Measurements from ENCODE around the gene NKG7.
"Not testable (repeated sequence)": the region's sequence is repeated elsewhere in the genome, so short reads cannot be mapped to it uniquely, and the experiment has no call there.

Gene NKG7

GRCh38 chr19:51415187-51415586 is 42.7 kb upstream of the NKG7 start:
- no peak overlapping the region for H3K27ac ChIP-seq (ENCODE audit: low read length)
- H3K9ac ChIP-seq (ENCODE audit: low read length) = no peak overlapping the region
- TF ChIP-seq, protein P1, sequence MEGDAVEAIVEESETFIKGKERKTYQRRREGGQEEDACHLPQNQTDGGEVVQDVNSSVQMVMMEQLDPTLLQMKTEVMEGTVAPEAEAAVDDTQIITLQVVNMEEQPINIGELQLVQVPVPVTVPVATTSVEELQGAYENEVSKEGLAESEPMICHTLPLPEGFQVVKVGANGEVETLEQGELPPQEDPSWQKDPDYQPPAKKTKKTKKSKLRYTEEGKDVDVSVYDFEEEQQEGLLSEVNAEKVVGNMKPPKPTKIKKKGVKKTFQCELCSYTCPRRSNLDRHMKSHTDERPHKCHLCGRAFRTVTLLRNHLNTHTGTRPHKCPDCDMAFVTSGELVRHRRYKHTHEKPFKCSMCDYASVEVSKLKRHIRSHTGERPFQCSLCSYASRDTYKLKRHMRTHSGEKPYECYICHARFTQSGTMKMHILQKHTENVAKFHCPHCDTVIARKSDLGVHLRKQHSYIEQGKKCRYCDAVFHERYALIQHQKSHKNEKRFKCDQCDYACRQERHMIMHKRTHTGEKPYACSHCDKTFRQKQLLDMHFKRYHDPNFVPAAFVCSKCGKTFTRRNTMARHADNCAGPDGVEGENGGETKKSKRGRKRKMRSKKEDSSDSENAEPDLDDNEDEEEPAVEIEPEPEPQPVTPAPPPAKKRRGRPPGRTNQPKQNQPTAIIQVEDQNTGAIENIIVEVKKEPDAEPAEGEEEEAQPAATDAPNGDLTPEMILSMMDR (IDR thresholded peaks at IDR 0.05; ENCODE audit: low read depth, low read length) = no peak
- no peak for TF ChIP-seq EZH2phosphoT487 (IDR thresholded peaks at IDR 0.05; ENCODE audit: low read depth)
- no peaks in the 10 kb centered on the region for H4K20me1 ChIP-seq (ENCODE audit: insufficient read depth, low read length)
- no peaks in the 10 kb centered on the region for H3K9me3 ChIP-seq (ENCODE audit: insufficient read depth, low read length)
- H3K79me2 ChIP-seq (ENCODE audit: low read length) = peaks cover 23% of the 10 kb centered on the region
- no peaks in the 10 kb centered on the region for H3K27me3 ChIP-seq (ENCODE audit: low read depth, low read length)
- peaks cover 41% of the 10 kb centered on the region for H3K36me3 ChIP-seq (replicated peaks; ENCODE audit: low read depth, low read length)
- no peak overlapping the region for H3K4me2 ChIP-seq (ENCODE audit: low read length)
- H3K4me1 ChIP-seq (ENCODE audit: low read length) = peaks cover 31% of the 10 kb centered on the region
- H3K4me3 ChIP-seq (ENCODE audit: low read length) = no peak overlapping the region
- H2AFZ ChIP-seq (ENCODE audit: low read depth, low read length) = no peak overlapping the region

DNA sequence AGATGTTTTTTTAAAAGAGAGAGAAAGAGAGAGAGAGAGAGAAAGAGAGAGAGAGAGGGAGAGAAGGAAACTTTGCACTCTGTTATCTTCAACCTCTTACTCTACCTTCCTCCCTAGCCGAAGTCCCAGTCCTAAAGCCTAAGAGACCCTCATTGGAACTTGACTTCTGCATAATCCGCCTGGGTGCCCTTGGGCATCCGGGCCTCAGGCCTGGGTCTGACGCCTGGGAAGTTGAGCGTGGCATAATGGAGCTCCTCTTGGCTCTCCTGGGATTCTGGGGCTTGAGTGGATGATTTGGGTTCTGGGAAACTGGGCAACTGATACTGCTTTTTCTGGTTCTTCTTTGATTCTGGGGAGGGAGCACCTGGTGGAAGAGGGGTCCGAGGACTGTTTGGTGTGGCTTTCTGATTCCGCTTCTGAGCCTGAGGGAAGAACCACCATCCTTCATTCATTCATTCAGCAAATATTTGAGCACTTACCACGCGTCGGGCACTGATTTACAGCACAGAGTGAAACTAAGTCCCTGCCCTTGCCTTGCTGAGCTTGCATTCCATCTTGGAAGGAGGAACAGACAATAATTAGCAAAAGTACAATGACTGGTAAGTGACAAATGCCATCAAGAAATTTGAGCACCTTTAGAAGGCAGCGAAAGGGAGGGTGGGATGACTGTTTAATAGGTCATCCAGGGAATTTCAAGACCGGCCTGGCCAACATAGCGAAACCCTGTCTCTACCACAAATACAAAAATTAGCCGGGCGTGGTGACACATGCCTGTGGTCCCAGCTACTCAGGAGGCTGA is 38.7 kb upstream of the NKG7 start:
- Histone ChIP-seq H3K9me3 (ENCODE audit: insufficient read depth, low read length) (no peaks in the 10 kb centered on the region), H3K27ac (ENCODE audit: low read length) (no peak overlapping the region)

DNA sequence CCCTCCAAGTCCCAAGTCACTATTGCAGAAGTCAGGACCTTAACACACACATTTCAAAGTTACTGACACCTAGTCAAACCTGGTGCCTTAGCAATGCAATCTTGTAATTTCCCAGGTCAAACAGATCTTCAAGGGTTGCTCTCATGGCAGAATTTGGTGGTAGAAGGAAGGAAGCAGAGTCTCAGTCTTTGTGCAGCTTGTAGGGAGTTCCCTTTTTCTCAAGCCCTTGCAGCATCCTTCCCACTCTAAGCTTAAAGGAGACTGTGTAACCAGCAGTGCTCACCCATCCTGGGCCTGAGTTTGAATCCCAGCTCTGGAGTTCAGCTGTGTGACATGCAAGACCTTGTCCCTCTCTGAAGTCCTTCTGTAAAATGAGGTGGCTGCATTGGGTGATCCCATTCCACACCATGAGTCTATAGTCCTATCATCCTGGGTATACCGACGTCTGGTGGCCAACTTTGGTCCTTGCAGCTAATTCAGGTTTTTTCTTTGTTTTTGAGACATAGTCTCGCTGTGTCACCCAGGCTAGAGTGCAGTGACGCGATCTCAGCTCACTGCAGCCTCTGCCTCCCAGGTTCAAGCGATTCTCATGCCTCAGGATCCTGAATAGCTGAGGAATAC is 35.2 kb upstream of the NKG7 start:
- peak overlapping the region; percentile 2 for H3K4me2 ChIP-seq (ENCODE audit: low read length)
- H3K9ac ChIP-seq (ENCODE audit: low read length) = no peak overlapping the region
- no peaks in the 10 kb centered on the region for H3K27me3 ChIP-seq (ENCODE audit: low read depth, low read length)
- peaks cover 29% of the 10 kb centered on the region for H3K4me1 ChIP-seq (ENCODE audit: low read length)
- H3K4me3 ChIP-seq (ENCODE audit: low read length) = no peak overlapping the region
- peaks cover 35% of the 10 kb centered on the region for H3K36me3 ChIP-seq (replicated peaks; ENCODE audit: low read depth, low read length)
- TF ChIP-seq, protein P1 (IDR thresholded peaks at IDR 0.05; ENCODE audit: low read depth, low read length) = peak; percentile 67
- no peak for TF ChIP-seq EZH2phosphoT487 (IDR thresholded peaks at IDR 0.05; ENCODE audit: low read depth)
- H2AFZ ChIP-seq (ENCODE audit: low read depth, low read length) = no peak overlapping the region
- 0 out of 2 replicates have a peak overlapping the region, but pooled peaks have one; percentile 1 for H3K27ac ChIP-seq (ENCODE audit: low read length)
- H4K20me1 ChIP-seq (ENCODE audit: insufficient read depth, low read length) = no peaks in the 10 kb centered on the region
- no peaks in the 10 kb centered on the region for H3K79me2 ChIP-seq (ENCODE audit: low read length)
- H3K9me3 ChIP-seq (ENCODE audit: insufficient read depth, low read length) = peaks cover 9% of the 10 kb centered on the region; the same call in 1 of the 2 replicates

More for the DNA sequence above, 38.7 kb upstream of the NKG7 start:
- no peak overlapping the region for H3K4me3 ChIP-seq (ENCODE audit: low read length)
- H3K27me3 ChIP-seq (ENCODE audit: low read depth, low read length) = no peaks in the 10 kb centered on the region
- peaks cover 49% of the 10 kb centered on the region for H3K36me3 ChIP-seq (replicated peaks; ENCODE audit: low read depth, low read length)
- TF ChIP-seq EZH2phosphoT487 (IDR thresholded peaks at IDR 0.05; ENCODE audit: low read depth) = no peak
- TF ChIP-seq, protein P1 (IDR thresholded peaks at IDR 0.05; ENCODE audit: low read depth, low read length) = no peak
- H3K9ac ChIP-seq (ENCODE audit: low read length) = no peak overlapping the region
- H3K4me1 ChIP-seq (ENCODE audit: low read length) = peaks cover 35% of the 10 kb centered on the region
- no peak overlapping the region for H3K4me2 ChIP-seq (ENCODE audit: low read length)
- H4K20me1 ChIP-seq (ENCODE audit: insufficient read depth, low read length) = no peaks in the 10 kb centered on the region
- peaks cover 11% of the 10 kb centered on the region for H3K79me2 ChIP-seq (ENCODE audit: low read length)
- no peak overlapping the region for H2AFZ ChIP-seq (ENCODE audit: low read depth, low read length)

DNA sequence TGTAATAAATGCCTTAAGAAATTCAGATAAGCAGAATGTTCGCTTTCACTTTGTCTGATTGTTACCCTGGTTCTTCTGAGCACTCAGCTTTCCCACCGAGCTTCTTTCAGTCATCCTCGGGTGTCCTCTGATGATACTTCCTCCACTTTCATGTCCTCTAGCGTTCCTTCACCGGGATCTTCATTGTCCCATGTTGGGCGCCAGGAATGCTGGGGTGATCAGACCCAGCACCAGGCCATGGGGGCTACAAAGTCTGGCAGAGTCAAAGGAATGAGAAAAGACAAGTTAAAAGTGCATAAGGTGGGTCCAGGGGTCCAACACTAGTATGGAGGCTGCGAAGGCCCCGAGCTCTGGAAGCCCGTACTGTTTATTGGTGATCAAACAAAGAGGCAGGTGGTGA is 29.7 kb upstream of the NKG7 start:
- Histone ChIP-seq H3K27ac (ENCODE audit: low read length) (no peak overlapping the region), H3K36me3 (replicated peaks; ENCODE audit: low read depth, low read length) (peaks cover 28% of the 10 kb centered on the region), H3K4me3 (ENCODE audit: low read length) (no peak overlapping the region), H3K4me1 (ENCODE audit: low read length) (peaks cover 5% of the 10 kb centered on the region), H3K27me3 (ENCODE audit: low read depth, low read length) (no peaks in the 10 kb centered on the region), H3K4me2 (ENCODE audit: low read length) (no peak overlapping the region), H3K9ac (ENCODE audit: low read length) (no peak overlapping the region), H4K20me1 (ENCODE audit: insufficient read depth, low read length) (no peaks in the 10 kb centered on the region), H3K79me2 (ENCODE audit: low read length) (no peaks in the 10 kb centered on the region), H2AFZ (ENCODE audit: low read depth, low read length) (no peak overlapping the region), H3K9me3 (ENCODE audit: insufficient read depth, low read length) (peaks cover 21% of the 10 kb centered on the region)
- TF ChIP-seq, protein P1 (IDR thresholded peaks at IDR 0.05; ENCODE audit: low read depth, low read length) = no peak
- TF ChIP-seq EZH2phosphoT487 (IDR thresholded peaks at IDR 0.05; ENCODE audit: low read depth) = no peak

DNA sequence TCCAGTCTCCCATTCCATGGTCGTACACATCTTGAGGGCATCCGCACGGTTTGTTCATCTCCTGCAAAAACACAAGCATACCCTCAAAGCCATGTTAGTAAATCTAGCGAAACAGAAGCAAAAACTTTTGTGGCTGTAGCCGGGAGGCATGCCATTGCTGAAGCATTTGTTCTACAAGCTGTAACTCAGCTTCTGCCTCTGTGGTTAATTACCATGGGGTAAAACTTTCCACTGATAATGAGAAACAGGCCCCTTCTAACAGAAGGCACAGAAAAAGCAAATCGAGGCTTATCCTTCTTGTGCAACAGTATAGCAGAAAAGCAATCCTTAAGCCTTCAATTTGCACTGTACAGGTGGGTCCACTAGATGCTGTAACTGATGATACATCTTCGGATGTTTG is 27.5 kb upstream of the NKG7 start:
- not testable (repeated sequence) for H3K9ac ChIP-seq (ENCODE audit: low read length); H3K27ac ChIP-seq (ENCODE audit: low read length); H3K79me2 ChIP-seq (ENCODE audit: low read length); H3K4me3 ChIP-seq (ENCODE audit: low read length); H3K4me2 ChIP-seq (ENCODE audit: low read length); H2AFZ ChIP-seq (ENCODE audit: low read depth, low read length); H4K20me1 ChIP-seq (ENCODE audit: insufficient read depth, low read length); H3K27me3 ChIP-seq (ENCODE audit: low read depth, low read length)
- H3K9me3 ChIP-seq (ENCODE audit: insufficient read depth, low read length) = peaks cover 21% of the 10 kb centered on the region
- peaks cover 20% of the 10 kb centered on the region for H3K36me3 ChIP-seq (replicated peaks; ENCODE audit: low read depth, low read length)
- H3K4me1 ChIP-seq (ENCODE audit: low read length) = peaks cover 15% of the 10 kb centered on the region
